Epithelial cell of umbilical artery (primary cell): ENCODE data around the gene CRIM1. TPM values are rescaled to one million over a fixed set of nuclear protein-coding genes. Genes with fewer than 3 reads are reported as not detected.

Source experiments
- total RNA-seq: library from RNA; depleted of rRNA; stranded (reverse); fragments of >200 nt; gene quantifications from 2 replicates; pipeline ENCODE4 v1.2.3, GENCODE V29; 2014

Gene CRIM1
- total RNA-seq, result 729 and 744 TPM in 2 replicates

GRCh38 chr2:36355151-36355889, at the start of gene CRIM1:
TSS of gene CRIM1 (plus strand) at chr2:36355778. CDS start at chr2:36356293, 515 bp downstream.

GRCh38 chr2:36597532-36598377, 242.2 kb downstream of the CRIM1 start, which contains the start of gene FEZ2:
TSS of gene FEZ2 (minus strand) at chr2:36598168. CDS start at chr2:36598142, 26 bp downstream.

Other genes starting within 250 kb of the CRIM1 start
- gene FEZ2, start 242.4 kb downstream of the CRIM1 start, total RNA-seq, result 109 and 142 TPM in 2 replicates